Posterior vena cava (tissue), 2 donors: ENCODE measurements around the gene DDX5. TPM values are rescaled to one million over a fixed set of nuclear protein-coding genes. Genes with fewer than 3 reads are reported as not detected.

Experiments used
- DNase-seq: peaks from one replicate; pipeline ENCODE4 v3.0.0-alpha.2; 2020; ENCODE audit warnings: low spot score
- intact Hi-C, 2 donors: fragments of 100-400 bp; cut with DNase I; formaldehyde crosslinking; loops; one replicate each; pipeline versions ENCODE4 v1.14.1 to v1.14.2; 2022 to 2023
- long read RNA-seq, 2 donors: library from polyadenylated mRNA; unstranded; transcript quantifications; one replicate each; pipeline ENCODE4 v2.0.0, GENCODE V29; 2020 to 2021
- total RNA-seq, 2 donors: library from RNA; stranded (reverse); fragmentation: NEBNext Ultra II Directional; extraction: Animal tissue kit (Norgen Biotek cat#: 25700); gene quantifications; one replicate each; pipeline ENCODE4 v1.2.1, GENCODE V29; 2021
- donor health status: DM: yes; HTN: yes; CAD: no.
- donor health status: DM: yes; HTN: yes; CAD: no.

The DDX5 gene
- total RNA-seq: 100 to 1,000 TPM; 615 to 636 TPM
- long read RNA-seq, donor 1, transcript DDX5-201 (13 exons, 2,554 nt): major isoform, 98 of 141 reads
- long read RNA-seq, donor 1, partial matches to known transcripts: 23 of 141 reads
- long read RNA-seq, donor 1, other reads (novel, unspliced or antisense): 17 of 141 reads
- long read RNA-seq, donor 2, transcript DDX5-201 (13 exons, 2,554 nt): major isoform, 619 of 707 reads
- long read RNA-seq, donor 2, partial matches to known transcripts: 64 of 707 reads
- long read RNA-seq, donor 2, other reads (novel, unspliced or antisense): 24 of 707 reads

DNA sequence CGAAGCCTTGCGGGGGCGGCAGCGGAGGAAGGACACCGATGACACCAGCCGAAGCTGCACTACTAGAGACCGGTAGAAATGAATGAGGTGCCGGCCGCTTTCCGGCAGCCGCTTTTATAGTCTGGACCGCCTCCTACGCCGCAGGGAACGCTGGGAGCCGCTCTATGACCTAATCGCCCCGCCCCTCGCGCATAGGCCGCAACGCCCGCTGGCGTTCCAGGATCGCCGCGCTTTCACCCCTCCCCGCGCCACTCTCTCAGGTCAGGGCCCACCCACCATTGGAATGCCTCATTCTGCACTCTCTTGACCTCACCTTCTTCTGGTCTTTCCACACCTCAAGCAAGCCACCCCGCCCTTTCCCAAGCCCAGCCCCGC lies at the start of gene DDX5:
TSS of gene DDX5 (minus strand) at position 89 of the 375 bp plus-strand sequence. CDS start 170 bp downstream, outside the sequence.
- intact Hi-C loops: no loop called here

DNA sequence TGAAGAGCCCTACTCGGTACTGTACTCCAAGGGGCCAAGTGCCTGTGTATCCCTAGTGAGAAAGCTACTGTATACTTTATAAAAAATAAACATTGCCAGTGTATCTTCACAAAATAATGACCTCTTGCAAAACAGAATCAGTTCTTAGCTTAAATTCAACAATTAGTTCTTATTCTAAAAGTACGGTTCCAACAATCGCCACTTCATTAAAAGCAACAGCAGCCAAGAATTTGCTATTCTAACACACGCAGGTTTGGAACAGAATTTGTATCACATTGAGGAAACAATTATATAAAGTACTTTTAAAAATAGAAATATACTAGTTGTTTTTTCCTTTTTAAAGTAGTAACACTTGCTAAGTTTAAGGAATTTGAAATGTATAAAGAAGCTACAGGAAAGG lies 49.2 kb upstream of the DDX5 start:
- intact Hi-C loops: no loop called here
- no peak for DNase-seq

More for the DNA sequence above, at the start of gene DDX5:
- DNase-seq: peak; percentile 99

DNA sequence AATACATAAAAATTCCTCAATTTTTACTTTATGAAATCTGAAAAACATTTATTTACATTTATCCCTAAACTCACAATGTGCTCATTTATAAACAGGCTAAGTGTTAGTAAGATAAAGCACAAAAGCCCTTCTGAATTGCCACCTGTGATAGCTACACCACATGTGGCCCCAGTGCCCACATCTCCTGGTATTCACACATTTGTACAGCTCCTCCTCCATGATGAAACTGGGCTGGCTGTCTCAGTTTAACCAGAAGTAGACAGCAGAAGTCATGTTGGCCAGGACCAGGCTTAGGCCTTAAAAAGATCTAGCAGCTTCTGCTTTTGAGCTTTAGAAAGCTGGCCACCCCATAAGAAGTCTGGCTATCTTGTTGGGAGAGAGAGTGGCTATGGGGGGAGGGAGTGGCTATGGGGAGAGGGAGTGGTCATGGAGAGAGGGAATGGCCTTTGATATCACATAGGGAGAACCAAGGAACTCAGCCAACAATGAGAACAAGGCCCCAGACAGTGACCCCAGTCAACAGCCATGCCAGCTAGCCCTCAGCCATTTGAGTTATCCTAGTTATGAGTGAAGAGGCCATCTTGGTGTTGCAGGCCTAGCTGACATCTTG lies 48.0 kb upstream of the DDX5 start:
- no peak for DNase-seq
- intact Hi-C loops: no loop called here

DNA sequence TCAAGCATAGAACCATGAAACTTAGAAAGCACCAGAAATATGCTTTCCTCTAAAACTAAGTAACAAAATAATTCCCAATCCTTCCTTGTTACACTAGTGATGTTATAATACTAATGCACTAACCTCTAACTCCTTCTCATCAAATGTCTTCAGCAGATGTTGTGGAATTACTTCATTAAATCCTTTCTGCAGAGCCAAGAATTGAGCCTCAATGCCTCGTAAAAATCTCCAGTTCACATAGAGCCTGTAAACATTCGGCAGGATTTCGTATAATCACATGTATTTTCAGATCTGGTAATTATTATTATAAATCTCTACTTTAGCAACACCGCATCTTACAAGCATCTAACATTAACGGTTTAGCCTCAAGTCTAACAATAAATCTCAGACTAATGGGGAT lies 45.4 kb upstream of the DDX5 start:
- DNase-seq: no peak
- intact Hi-C loops: no loop called here

DNA sequence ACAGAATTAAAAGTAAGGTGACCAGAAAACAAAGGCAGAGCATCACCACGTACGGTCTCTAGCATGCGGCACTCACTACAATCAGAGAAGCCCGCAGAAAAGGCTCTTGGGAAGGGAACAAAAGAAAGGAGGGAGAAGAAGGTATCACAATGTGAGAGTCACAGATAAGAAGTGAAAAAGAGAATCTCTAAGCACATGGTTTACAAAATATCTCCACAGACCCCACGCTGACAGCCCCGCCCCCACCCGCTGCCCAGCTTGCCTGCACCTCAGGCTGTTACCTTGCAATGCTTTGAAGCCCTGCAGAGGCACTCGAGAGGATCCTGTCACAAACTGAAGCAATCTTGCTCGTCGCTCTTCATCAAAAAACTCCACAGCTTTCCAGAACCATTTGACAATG lies 41.2 kb upstream of the DDX5 start:
- no peak for DNase-seq
- intact Hi-C loops: no loop called here

DNA sequence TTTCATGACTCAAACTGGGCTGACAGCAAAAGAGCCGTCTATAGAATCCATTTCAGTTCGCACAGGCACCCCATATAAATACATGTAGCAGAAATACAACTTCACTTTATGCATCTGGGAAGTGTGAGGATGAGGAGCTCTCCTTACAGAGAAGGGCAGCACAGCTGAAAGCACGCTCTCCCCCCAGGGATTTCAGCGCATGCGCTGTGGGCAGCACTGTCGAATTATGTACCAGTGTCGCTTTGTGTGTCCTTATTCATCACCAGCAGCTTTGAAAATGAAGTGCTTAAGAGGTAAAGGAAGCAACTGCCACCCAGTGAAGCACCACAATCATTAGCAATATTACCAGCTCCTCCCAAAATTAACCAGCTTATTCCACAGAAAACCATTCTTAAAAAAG lies 40.6 kb upstream of the DDX5 start:
- intact Hi-C loops: no loop called here
- DNase-seq: no peak

DNA sequence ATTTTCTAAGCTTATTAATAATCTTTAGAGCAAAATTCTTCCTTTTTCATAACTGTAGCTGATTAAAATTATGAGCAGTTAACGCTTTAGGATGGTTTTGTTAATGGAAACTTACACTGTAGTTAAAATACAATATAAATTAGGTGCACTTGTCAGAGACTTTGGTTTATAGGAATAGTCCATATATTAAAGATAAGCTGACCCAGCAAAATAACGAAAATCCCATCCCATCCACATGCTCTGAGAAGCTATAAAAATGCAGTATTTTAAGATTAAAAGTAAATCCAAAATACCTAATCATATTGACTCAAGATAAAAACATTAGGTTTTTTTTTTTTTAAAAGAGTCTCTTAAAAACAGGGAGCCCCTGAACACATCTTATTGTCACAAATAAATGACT lies 38.7 kb upstream of the DDX5 start:
- DNase-seq: no peak
- intact Hi-C loops: no loop called here

DNA sequence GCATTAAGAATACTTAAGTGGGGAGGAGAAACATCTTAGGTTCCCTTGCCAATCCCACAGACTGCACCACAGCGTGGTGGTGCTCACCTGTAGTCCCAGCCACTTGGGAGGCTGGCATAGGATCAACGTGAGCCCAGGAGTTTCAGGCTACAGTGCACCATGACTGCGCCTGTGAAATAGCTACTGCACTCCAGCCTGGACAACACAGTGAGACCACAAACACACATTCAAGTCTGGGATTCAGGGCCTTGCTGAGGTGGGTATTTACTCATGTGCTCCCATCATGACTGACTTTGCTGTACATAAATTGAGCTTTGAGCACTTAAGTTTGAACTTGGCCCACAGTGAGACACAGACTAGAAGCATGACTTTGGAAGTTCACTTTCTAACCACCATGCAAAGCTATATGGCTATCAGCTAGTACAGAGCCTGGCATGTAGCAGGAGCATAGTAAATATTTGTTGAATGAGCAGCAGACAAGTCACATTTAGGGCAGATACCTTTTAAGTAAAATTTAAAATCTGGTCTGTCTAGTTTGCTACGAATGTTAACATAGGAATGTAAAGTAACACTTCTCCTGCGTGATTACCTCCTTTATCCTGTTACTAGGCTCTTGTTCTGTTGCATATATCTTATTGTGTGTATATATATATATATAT lies 34.2 kb upstream of the DDX5 start:
- intact Hi-C loops: no loop called here
- DNase-seq: no peak

DNA sequence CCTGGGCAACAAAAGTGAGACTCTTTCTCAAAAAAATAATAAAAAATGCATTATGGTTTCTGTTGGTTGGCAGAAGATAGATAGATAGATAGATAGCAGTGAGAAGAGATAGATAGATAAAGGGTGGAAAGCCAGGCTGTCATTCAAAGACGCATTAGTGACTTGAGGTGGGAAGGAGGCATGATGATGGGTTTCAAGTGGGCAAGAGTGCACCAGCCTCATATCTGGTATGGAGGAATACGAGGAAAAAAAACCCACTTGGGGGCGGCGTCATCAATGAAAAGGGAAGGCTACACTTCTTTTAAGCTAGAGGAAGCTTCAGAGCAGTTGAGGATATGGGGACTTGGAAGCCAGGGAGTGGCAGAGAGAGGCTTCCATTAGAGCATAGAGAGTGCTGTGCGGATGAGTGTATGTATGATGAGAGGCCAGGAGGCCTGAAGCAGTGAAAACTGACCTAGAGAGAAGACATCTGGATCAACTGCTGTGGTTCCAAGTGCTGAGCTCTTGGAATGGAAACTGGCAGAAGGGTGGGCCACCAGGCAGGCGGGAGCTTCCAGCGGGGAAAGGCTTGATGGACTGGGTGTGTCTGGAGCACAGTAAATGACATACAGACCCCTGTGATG lies 32.5 kb upstream of the DDX5 start:
- DNase-seq: no peak
- intact Hi-C loops: no loop called here

DNA sequence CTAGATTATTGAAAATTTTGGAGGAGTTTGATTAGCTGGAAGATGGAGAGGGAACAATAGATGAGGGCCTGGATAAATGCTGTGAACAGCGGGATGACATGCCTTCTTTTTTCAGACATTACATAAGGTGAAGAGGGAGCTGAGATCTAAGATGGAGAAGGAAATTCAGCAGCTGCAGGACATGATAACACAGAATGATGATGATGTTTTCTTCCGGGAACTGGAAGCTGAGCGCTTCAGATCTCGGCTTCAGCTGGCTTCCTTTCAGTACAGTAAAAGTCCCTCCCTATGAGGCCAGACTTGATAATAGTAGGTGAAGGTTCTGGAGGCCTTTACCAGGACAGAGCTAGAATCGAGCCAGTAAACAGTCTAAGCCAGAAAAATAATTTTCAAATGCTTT lies 31.4 kb upstream of the DDX5 start:
- intact Hi-C loops: no loop called here
- DNase-seq: no peak

DNA sequence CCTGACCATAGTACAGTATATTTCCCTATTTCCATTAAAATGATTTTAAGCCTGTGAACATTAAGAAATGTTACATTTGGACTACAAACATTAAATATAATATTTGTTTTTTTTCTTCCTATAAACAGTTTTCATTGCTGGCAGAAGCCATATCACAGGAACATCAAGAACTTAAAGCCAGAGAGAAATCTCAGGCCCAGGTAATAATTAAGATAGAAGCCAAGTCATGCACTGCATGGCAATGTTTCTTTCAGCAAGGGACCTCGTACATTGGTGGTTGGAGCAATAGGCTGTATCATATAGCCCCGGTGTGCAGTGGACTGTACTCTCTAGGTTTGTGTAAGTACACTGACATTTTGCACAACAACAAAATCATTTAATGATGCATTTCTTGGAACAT lies 30.8 kb upstream of the DDX5 start:
- no peak for DNase-seq
- intact Hi-C loops: no loop called here

DNA sequence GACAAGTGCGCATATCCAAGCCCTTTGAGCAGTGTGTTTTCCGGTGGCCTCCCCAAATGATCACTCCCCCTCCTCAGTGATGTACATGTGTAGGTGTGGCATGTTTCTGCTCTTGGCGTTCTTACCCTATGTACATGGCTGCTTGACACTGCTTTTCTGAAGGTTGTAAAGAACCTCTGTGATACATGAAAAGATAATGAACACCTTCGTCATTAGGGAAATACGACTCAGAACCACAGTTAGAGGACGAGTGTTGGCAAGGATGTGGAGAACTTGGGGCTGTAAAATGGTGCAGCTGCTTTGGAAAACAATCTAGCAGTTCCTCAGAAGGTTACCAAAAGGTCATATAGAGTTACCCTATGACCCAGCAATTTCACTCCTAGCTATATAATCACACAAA lies 29.3 kb upstream of the DDX5 start:
- intact Hi-C loops: no loop called here
- DNase-seq: no peak

DNA sequence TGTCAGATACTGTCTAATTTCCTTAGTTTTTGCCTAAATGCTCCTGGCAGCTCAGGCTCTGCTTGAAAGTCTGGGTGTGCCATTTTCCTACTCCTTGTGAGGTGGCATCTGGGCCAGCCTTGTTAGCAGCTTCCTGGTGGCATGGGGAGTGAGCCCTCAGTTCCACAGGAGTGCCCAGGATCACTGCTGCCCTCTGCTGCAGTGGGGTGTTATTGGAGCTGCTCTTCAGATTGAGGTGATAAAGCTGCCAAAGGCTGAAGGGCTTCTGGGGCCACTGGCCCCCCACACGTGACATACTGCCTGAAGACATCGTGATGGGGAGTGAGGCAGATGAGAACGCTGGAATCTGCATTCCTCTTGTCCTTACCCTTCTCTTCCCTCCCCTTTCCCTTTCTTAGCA lies 28.1 kb upstream of the DDX5 start:
- no peak for DNase-seq
- intact Hi-C loops: no loop called here

DNA sequence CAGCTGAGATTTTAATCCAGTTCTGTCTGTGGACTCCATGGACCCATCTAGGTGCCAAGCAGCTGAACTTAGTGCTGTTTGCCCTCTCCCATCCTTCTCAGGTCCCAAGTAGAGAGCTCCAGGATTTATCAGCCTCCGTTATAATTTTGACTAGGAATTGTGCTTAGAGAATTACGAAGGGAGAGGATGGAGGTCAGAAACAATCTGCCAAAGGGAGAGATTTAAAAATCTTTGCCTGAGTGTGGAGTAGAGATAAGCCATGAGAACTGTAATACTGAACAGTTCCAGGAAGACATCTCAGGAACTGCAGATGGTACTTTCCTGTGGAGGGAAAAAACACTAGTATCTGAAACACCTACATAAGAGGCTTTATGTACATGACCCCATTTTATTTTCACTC lies 27.7 kb upstream of the DDX5 start:
- DNase-seq: no peak
- intact Hi-C loops: no loop called here

DNA sequence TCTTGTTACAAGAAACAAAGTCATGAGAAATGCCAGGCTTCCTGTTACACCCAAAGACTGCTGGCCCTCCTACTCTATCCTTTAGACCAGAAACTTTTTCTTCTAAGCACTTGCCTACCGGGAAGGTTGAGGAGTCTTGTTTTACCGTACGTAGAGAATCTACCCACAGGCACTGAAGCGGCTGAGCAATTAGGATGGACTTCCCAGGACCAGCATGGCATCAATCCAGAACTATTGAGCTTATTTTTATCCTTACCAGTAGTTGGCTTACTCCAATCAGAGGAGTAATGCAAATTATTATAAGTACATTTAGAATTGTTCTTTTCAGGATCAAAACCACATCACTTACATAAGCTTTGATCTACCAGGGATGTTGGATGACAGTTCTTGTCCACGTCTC lies 26.3 kb upstream of the DDX5 start:
- no peak for DNase-seq
- intact Hi-C loops: no loop called here

DNA sequence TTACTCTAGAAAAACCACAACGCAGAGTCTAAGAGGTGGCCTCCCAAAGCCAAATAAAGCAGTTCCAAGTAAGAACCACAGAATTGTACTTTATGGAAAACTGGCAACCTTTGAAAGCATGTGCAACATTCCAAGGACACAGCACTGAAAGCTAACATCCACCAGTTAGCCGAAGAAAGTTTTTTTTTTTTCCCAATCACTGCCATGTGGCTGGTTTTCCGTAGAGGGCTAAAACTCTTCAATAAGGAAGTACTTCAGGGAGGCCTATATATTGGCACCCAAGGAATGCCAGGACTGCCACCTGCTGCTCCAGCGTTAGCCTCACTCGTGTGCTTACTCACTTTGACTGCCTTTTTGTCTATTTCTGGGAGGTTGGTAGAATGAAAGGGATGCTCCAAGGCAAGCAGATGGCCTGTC lies 25.9 kb upstream of the DDX5 start:
- intact Hi-C loops: no loop called here
- DNase-seq: no peak

DNA sequence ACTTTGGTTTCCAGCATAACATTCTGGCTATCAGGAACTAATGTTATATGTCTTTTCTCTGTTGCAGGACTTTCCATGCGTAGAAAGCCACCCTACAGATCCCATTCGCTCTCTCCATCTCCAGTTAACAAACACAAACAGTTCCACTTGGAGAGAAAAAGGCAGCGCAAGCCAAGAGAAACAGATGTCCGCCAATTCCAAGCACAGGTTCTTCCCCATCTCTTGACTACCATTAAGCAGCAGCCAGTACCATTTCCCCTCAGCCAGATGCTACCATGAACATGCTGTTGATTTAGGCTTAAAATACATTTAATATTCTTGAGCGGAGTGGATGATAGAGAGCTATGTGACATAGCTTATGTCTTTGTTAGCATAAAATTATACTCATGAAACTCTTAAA lies 23.1 kb upstream of the DDX5 start:
- intact Hi-C loops: loop anchor here in 1 of 2 donors (10.0 kb wide), 1 partner anchor 66 kb away; no protein-coding TSS in a partner anchor
- DNase-seq: no peak

DNA sequence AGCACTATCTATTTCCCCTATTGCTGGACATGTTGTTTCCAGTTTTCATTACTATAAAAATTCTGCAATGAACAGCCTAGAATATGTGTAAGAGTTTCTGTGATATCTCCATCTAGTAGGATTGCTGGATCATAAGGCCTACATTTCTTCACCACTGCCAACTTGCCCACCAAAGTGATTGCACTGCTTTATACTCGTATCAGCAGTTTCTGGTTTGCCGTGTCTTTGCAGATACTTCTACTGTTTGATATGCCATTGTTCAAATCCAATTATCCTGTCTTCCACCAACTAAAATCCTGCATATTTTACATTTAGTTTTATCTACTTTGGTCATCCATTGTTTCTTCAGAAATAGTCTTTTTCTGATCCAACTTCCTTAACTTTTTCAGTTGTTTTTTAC lies 21.8 kb upstream of the DDX5 start:
- intact Hi-C loops: loop anchor here in 1 of 2 donors (10.0 kb wide), 1 partner anchor 67 kb away; no protein-coding TSS in a partner anchor
- DNase-seq: no peak

DNA sequence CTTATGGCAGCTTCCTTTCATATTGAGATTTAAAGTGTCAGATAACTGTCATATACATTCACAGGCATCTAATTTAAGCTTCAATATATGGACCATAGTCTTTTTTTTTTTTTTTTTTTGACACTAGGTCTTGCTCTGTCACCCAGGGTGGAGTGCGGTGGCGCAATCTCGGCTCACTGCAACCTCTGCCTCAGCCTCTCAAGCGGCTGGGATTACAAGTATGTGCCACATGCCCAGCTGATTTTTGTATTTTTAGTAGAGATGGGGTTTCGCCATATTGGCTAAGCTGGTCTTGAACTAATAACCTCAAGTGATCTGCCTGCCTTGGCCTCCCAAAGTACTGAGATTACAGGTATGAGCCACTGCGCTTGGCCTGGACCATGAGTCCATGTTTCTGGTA lies 14.3 kb upstream of the DDX5 start:
- intact Hi-C loops: loop anchor here in 1 of 2 donors (10.0 kb wide), 1 partner anchor 74 kb away; no protein-coding TSS in a partner anchor

DNA sequence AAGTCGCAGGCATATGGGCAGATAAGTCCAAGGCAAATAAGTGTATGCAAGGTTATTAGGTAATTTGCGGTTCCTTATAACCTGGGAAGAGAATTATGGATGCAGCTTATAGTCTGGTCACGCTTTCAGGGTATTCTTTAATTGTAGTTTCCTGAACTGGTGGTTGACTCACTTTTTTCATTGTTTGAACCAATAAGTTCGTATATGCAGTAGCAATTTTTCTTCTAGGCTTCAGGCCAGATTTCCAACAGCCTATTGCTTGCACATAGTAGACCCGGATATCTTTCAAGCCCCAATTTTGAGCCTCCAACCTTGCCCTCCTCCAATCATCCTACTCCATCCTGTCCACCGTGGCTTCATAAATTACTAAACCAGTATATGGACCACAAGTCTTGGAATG lies 13.5 kb upstream of the DDX5 start:
- intact Hi-C loops: no loop called here
- no peak for DNase-seq

More for the DNA sequence above, 14.3 kb upstream of the DDX5 start:
- DNase-seq: no peak
